SK-N-SH (cell line): Measurements from ENCODE around the gene ZNF462. TPM values are rescaled to one million over a fixed set of nuclear protein-coding genes. Genes with fewer than 3 reads are reported as not detected.

Source experiments
- CTCF ChIA-PET: fragments of 300-600, 350-600 bp; formaldehyde crosslinking; extraction: SDS; loops from one replicate; lab custom pipeline; 2021; lab: Yijun Ruan, JAX
- POLR2A ChIA-PET: fragments of 350-600 bp; sonication (Branson Sonifier 250); formaldehyde crosslinking; extraction: SDS; loops from one replicate; lab custom pipeline; 2020; ENCODE audit warnings: antibody characterized with exemption, inconsistent platforms; lab: Yijun Ruan, JAX
- DNase-seq: peaks from one replicate; pipeline ENCODE4 v3.0.0; 2012
- H2AFZ ChIP-seq: fragments of 200-600 bp; sonication (generic); 2 replicates; pipeline ENCODE4 v1.8.1; 2016; ENCODE audit warnings: antibody characterized with exemption, mild to moderate bottlenecking, low read depth
- H3F3A ChIP-seq: fragments of 200-600 bp; sonication (generic); replicated peaks from 2 replicates; pipeline ENCODE3; 2016; ENCODE audit warnings: antibody characterized with exemption, mild to moderate bottlenecking; ENCODE audit not compliant: insufficient read depth
- H3K27ac ChIP-seq, 2 experiments: fragments of 200-500 bp in 1 of 2; fragments of 200-600 bp in 1 of 2; sonication (Bioruptor generic) in 1 of 2; sonication (generic), shearing (Covaris generic) in 1 of 2; 2 replicates each; pipeline versions ENCODE4 v1.5.1 to v1.6.1; 2014 to 2016; ENCODE audit warnings: low read depth in 2 of 2, inconsistent platforms in 1 of 2, low read length in 1 of 2, mild to moderate bottlenecking in 1 of 2, mixed read lengths in 1 of 2
- H3K27me3 ChIP-seq: fragments of 200-600 bp; sonication (generic), shearing (Covaris generic); 2 replicates; pipeline ENCODE4 v1.6.1; 2016; ENCODE audit warnings: mixed run types; ENCODE audit not compliant: insufficient read depth
- H3K36me3 ChIP-seq, 2 experiments: fragments of 200-500 bp in 1 of 2; fragments of 200-600 bp in 1 of 2; sonication (Bioruptor generic) in 1 of 2; sonication (generic) in 1 of 2; replicated peaks in 1 of 2; 2 replicates each; pipeline versions ENCODE3 to v1.5.1; 2014 to 2016; ENCODE audit warnings: low read length in 1 of 2, mild to moderate bottlenecking in 1 of 2; ENCODE audit not compliant: insufficient read depth in 2 of 2, control insufficient read depth in 1 of 2
- H3K4me1 ChIP-seq, 2 experiments: fragments of 200-500 bp in 1 of 2; fragments of 200-600 bp in 1 of 2; sonication (Bioruptor generic) in 1 of 2; sonication (generic), shearing (Covaris generic) in 1 of 2; 2 replicates each; pipeline versions ENCODE4 v1.5.1 to v1.6.1; 2014 to 2016; ENCODE audit warnings: low read depth in 1 of 2, low read length in 1 of 2, mixed run types in 1 of 2; ENCODE audit not compliant: insufficient read depth in 2 of 2, control insufficient read depth in 1 of 2
- H3K4me2 ChIP-seq: fragments of 200-600 bp; sonication (generic), shearing (Covaris generic); 2 replicates; pipeline ENCODE4 v1.6.1; 2017; ENCODE audit warnings: mixed run types
- H3K4me3 ChIP-seq, 2 experiments: fragments of 200-500 bp in 1 of 2; fragments of 200-600 bp in 1 of 2; sonication (Bioruptor generic) in 1 of 2; sonication (generic), shearing (Covaris generic) in 1 of 2; 2 replicates each; pipeline versions ENCODE4 v1.5.1 to v1.8.1; 2014 to 2016; ENCODE audit warnings: low read depth in 2 of 2, inconsistent platforms in 1 of 2, low read length in 1 of 2, mild to moderate bottlenecking in 1 of 2, mixed read lengths in 1 of 2, moderate library complexity in 1 of 2
- H3K79me2 ChIP-seq: fragments of 200-600 bp; sonication (generic); 2 replicates; pipeline ENCODE4 v1.8.1; 2017; ENCODE audit warnings: mild to moderate bottlenecking; ENCODE audit not compliant: insufficient read depth
- H3K9ac ChIP-seq: fragments of 200-600 bp; sonication (generic); 2 replicates; pipeline ENCODE4 v1.6.1; 2017; ENCODE audit warnings: mixed run types
- H3K9me2 ChIP-seq: fragments of 200-600 bp; sonication (generic); 2 replicates; pipeline ENCODE4 v1.6.1; 2017; ENCODE audit warnings: mixed run types
- H3K9me3 ChIP-seq: fragments of 200-600 bp; sonication (generic); 2 replicates; pipeline ENCODE4 v1.6.1; 2017; ENCODE audit warnings: mixed run types, mild to moderate bottlenecking, moderate library complexity
- H4K20me1 ChIP-seq: fragments of 200-600 bp; sonication (generic); 2 replicates; pipeline ENCODE4 v1.6.1; 2017; ENCODE audit warnings: mild to moderate bottlenecking, mixed run types; ENCODE audit not compliant: insufficient read depth
- CHD2 ChIP-seq: fragments of 150-350 bp; IDR thresholded peaks from 2 replicates; pipeline ENCODE4 v1.6.1; 2018; ENCODE audit warnings: low read length; ENCODE audit not compliant: partially characterized antibody
- FOSL2 ChIP-seq: IDR thresholded peaks from 2 replicates; pipeline ENCODE4 v1.4.0; 2012; ENCODE audit warnings: low read depth, mild to moderate bottlenecking, moderate library complexity, borderline replicate concordance
- FOXJ3 ChIP-seq: sonication (generic); formaldehyde crosslinking; IDR thresholded peaks from 2 replicates; pipeline ENCODE4 v1.5.1; 2020; ENCODE audit warnings: mild to moderate bottlenecking, missing genetic modification reagents
- JUND ChIP-seq: IDR thresholded peaks from 2 replicates; pipeline ENCODE4 v1.4.0; 2012
- NRF1 ChIP-seq: IDR thresholded peaks from 2 replicates; pipeline ENCODE4 v1.6.1; 2012; ENCODE audit warnings: low read depth, mild to moderate bottlenecking, low read length
- RAD21 ChIP-seq: IDR thresholded peaks from 2 replicates; pipeline ENCODE4 v1.6.1; 2012; ENCODE audit warnings: mild to moderate bottlenecking, low read length
- RFX5 ChIP-seq: IDR thresholded peaks from 2 replicates; pipeline ENCODE4 v1.6.1; 2012; ENCODE audit warnings: mild to moderate bottlenecking, improper control_type of control experiment, low read length
- TAF1 ChIP-seq: IDR thresholded peaks from 2 replicates; pipeline ENCODE4 v1.6.1; 2012; ENCODE audit warnings: low read depth, mild to moderate bottlenecking, low read length, moderate library complexity, borderline replicate concordance
- WGBS: methylation state at CpG from one replicate; pipeline ENCODE4 v1.1.6; 2017; ENCODE audit warnings: low lambda C conversion rate; 5-methylcytosine and 5-hydroxymethylcytosine counted together
- polyA plus RNA-seq, 3 experiments: library from polyadenylated mRNA; depleted of rRNA; stranded (reverse); fragments of >200 nt; gene quantifications; 2 replicates each; pipeline ENCODE4 v1.2.3, GENCODE V29; 2012
- TF ChIP-seq, protein P1 (sequence below): IDR thresholded peaks from 2 replicates; pipeline ENCODE4 v1.4.0; 2012; ENCODE audit warnings: low read depth, borderline replicate concordance
- TF ChIP-seq, protein P2 (sequence below): IDR thresholded peaks from 2 replicates; pipeline ENCODE4 v1.6.1; 2012; ENCODE audit warnings: mild to moderate bottlenecking, low read depth, low read length, moderate library complexity
- TF ChIP-seq, protein P3 (sequence below): fragments of 200-600 bp; sonication (generic); IDR thresholded peaks from 2 replicates; pipeline ENCODE4 v1.6.1; 2017; ENCODE audit warnings: antibody characterized with exemption, mild to moderate bottlenecking, moderate library complexity
- TF ChIP-seq, protein P4 (sequence below): fragments of 150-350 bp; IDR thresholded peaks from 2 replicates; pipeline ENCODE4 v1.6.1; 2016; ENCODE audit warnings: mild to moderate bottlenecking, low read depth, low read length
- TF ChIP-seq, protein P5 (sequence below): IDR thresholded peaks from 2 replicates; pipeline ENCODE4 v1.4.0; 2012; ENCODE audit warnings: low read depth, borderline replicate concordance

ZNF462 gene
- polyA plus RNA-seq, 1 of the 3 experiments (the other 2 are of a cell fraction) = 5.2 TPM

DNA sequence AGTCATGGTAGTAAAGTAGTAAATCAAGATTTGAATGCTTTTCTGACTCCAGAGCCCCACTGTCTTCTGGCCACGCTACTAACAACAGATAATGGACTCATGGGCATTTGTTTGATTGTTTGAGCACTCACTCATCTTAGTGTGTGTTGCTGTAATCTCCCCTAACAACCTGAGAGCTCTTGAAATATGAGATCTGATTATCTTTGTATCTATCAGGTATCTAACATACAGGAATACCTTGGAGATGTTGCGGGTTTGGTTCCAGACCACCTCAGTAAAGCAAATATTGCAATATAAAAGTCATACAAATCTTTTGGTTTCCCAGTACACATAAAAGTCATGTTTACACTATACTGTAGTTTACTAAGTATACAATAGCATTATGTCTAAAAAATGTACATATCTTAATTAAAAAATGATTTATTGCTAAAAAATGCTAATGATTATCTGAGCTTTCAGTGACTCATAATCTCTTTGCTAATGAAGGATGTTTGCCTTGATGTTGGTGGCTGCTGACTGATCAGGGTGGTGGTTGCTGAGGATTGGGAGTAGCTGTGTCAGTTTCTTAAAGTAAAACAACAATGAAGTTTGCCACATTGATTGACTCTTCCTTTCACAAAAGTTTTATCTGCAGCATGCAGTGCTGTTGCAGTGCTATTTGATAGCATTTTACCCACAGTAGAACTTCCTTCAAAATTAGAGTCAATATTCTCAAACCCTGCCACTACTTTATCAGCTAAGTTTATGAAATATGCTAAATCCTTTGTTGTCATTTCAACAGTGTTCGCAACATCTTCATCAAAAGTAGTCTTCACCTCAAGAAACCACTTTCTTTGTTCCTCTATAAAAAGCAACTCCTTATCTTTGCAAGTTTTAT is 92.2 kb downstream of the ZNF462 start:
- POLR2A ChIA-PET = interaction anchor here (0.7 kb wide), 1 partner anchor 902 kb away, joined by 8 read pairs; no protein-coding TSS in a partner anchor

More for the DNA sequence above, 92.2 kb downstream of the ZNF462 start:
- no peak overlapping the region for H3K27ac ChIP-seq
- H3K36me3 ChIP-seq = peaks cover 5 to 44% of the 10 kb centered on the region in 2 experiments
- peaks cover 0 to 5% of the 10 kb centered on the region in 2 experiments; a peak in 1 of 4 replicates for H3K4me1 ChIP-seq
- H3K4me2 ChIP-seq = no peak overlapping the region
- no peak overlapping the region for H2AFZ ChIP-seq
- no peaks in the 10 kb centered on the region for H3F3A ChIP-seq
- no peak overlapping the region for H3K9ac ChIP-seq
- H3K79me2 ChIP-seq = no peaks in the 10 kb centered on the region
- 96% methylated on average over 3 of the region's 3 CpGs for WGBS
- CTCF ChIA-PET = interaction anchor here (0.7 kb wide), 1 partner anchor 1112 kb away, joined by 3 read pairs; no protein-coding TSS in a partner anchor
- TF ChIP-seq RAD21 (no peak), NRF1 (no peak), TAF1 (no peak), RFX5 (no peak), FOXJ3 (no peak), FOSL2 (no peak), CHD2 (no peak), JUND (no peak)
- TF ChIP-seq, protein P1, sequence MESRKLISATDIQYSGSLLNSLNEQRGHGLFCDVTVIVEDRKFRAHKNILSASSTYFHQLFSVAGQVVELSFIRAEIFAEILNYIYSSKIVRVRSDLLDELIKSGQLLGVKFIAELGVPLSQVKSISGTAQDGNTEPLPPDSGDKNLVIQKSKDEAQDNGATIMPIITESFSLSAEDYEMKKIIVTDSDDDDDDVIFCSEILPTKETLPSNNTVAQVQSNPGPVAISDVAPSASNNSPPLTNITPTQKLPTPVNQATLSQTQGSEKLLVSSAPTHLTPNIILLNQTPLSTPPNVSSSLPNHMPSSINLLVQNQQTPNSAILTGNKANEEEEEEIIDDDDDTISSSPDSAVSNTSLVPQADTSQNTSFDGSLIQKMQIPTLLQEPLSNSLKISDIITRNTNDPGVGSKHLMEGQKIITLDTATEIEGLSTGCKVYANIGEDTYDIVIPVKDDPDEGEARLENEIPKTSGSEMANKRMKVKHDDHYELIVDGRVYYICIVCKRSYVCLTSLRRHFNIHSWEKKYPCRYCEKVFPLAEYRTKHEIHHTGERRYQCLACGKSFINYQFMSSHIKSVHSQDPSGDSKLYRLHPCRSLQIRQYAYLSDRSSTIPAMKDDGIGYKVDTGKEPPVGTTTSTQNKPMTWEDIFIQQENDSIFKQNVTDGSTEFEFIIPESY = no peak
- TF ChIP-seq, protein P2, sequence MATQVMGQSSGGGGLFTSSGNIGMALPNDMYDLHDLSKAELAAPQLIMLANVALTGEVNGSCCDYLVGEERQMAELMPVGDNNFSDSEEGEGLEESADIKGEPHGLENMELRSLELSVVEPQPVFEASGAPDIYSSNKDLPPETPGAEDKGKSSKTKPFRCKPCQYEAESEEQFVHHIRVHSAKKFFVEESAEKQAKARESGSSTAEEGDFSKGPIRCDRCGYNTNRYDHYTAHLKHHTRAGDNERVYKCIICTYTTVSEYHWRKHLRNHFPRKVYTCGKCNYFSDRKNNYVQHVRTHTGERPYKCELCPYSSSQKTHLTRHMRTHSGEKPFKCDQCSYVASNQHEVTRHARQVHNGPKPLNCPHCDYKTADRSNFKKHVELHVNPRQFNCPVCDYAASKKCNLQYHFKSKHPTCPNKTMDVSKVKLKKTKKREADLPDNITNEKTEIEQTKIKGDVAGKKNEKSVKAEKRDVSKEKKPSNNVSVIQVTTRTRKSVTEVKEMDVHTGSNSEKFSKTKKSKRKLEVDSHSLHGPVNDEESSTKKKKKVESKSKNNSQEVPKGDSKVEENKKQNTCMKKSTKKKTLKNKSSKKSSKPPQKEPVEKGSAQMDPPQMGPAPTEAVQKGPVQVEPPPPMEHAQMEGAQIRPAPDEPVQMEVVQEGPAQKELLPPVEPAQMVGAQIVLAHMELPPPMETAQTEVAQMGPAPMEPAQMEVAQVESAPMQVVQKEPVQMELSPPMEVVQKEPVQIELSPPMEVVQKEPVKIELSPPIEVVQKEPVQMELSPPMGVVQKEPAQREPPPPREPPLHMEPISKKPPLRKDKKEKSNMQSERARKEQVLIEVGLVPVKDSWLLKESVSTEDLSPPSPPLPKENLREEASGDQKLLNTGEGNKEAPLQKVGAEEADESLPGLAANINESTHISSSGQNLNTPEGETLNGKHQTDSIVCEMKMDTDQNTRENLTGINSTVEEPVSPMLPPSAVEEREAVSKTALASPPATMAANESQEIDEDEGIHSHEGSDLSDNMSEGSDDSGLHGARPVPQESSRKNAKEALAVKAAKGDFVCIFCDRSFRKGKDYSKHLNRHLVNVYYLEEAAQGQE = no peak
- TF ChIP-seq, protein P3, sequence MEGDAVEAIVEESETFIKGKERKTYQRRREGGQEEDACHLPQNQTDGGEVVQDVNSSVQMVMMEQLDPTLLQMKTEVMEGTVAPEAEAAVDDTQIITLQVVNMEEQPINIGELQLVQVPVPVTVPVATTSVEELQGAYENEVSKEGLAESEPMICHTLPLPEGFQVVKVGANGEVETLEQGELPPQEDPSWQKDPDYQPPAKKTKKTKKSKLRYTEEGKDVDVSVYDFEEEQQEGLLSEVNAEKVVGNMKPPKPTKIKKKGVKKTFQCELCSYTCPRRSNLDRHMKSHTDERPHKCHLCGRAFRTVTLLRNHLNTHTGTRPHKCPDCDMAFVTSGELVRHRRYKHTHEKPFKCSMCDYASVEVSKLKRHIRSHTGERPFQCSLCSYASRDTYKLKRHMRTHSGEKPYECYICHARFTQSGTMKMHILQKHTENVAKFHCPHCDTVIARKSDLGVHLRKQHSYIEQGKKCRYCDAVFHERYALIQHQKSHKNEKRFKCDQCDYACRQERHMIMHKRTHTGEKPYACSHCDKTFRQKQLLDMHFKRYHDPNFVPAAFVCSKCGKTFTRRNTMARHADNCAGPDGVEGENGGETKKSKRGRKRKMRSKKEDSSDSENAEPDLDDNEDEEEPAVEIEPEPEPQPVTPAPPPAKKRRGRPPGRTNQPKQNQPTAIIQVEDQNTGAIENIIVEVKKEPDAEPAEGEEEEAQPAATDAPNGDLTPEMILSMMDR = no peak
- TF ChIP-seq, protein P4, sequence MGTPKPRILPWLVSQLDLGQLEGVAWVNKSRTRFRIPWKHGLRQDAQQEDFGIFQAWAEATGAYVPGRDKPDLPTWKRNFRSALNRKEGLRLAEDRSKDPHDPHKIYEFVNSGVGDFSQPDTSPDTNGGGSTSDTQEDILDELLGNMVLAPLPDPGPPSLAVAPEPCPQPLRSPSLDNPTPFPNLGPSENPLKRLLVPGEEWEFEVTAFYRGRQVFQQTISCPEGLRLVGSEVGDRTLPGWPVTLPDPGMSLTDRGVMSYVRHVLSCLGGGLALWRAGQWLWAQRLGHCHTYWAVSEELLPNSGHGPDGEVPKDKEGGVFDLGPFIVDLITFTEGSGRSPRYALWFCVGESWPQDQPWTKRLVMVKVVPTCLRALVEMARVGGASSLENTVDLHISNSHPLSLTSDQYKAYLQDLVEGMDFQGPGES = no peak
- TF ChIP-seq, protein P5, sequence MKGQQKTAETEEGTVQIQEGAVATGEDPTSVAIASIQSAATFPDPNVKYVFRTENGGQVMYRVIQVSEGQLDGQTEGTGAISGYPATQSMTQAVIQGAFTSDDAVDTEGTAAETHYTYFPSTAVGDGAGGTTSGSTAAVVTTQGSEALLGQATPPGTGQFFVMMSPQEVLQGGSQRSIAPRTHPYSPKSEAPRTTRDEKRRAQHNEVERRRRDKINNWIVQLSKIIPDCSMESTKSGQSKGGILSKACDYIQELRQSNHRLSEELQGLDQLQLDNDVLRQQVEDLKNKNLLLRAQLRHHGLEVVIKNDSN = no peak
- TF ChIP-seq, all 33 proteins: peak for 0
- no peaks in the 10 kb centered on the region for H3K27me3 ChIP-seq
- no peaks in the 10 kb centered on the region for H3K9me3 ChIP-seq
- no peaks in the 10 kb centered on the region for H4K20me1 ChIP-seq
- no peak for DNase-seq
- no peak overlapping the region for H3K4me3 ChIP-seq
- no peaks in the 10 kb centered on the region for H3K9me2 ChIP-seq
